EH (cell line): ENCODE results near the gene NUDT6.

ENCODE experiments used
- DNase-seq: peaks from one replicate; pipeline ENCODE4 v3.0.0-alpha.2; 2015; ENCODE audit warnings: low read depth

Gene NUDT6

GRCh38 chr4:122914292-122914904, 8.0 kb downstream of the NUDT6 start:
- DNase-seq = peak; percentile 66

GRCh38 chr4:122912810-122913575, 9.4 kb downstream of the NUDT6 start:
- no peak for DNase-seq

- DNase-seq = no peak
These were observed 10.8 kb downstream of the NUDT6 start for GRCh38 chr4:122911588-122911987.

GRCh38 chr4:122909683-122910082, 12.7 kb downstream of the NUDT6 start:
- DNase-seq = no peak

GRCh38 chr4:122908223-122908622, 14.2 kb downstream of the NUDT6 start:
- DNase-seq = no peak

GRCh38 chr4:122906859-122907305, 15.5 kb downstream of the NUDT6 start:
- no peak for DNase-seq

- no peak for DNase-seq
These were observed 18.6 kb downstream of the NUDT6 start for GRCh38 chr4:122903766-122904288.

- DNase-seq = no peak
These were observed 21.0 kb downstream of the NUDT6 start for GRCh38 chr4:122901247-122902010.

GRCh38 chr4:122900314-122900713, 22.1 kb downstream of the NUDT6 start:
- no peak for DNase-seq

GRCh38 chr4:122899682-122900081, 22.7 kb downstream of the NUDT6 start:
- DNase-seq = no peak

GRCh38 chr4:122898370-122899150, 23.8 kb downstream of the NUDT6 start:
- peak; percentile 95 for DNase-seq

- no peak for DNase-seq
These were observed 26.1 kb downstream of the NUDT6 start for GRCh38 chr4:122896270-122896669.

- DNase-seq = no peak
These were observed 26.9 kb downstream of the NUDT6 start for GRCh38 chr4:122895336-122895995.

GRCh38 chr4:122894827-122895226, 27.6 kb downstream of the NUDT6 start:
- DNase-seq = no peak

GRCh38 chr4:122890147-122890795, 32.1 kb downstream of the NUDT6 start:
- DNase-seq = peak; percentile 53

GRCh38 chr4:122889726-122890125, 32.7 kb downstream of the NUDT6 start:
- no peak for DNase-seq

GRCh38 chr4:122884499-122884898, 37.9 kb downstream of the NUDT6 start:
- DNase-seq = no peak

GRCh38 chr4:122882857-122883735, 39.3 kb downstream of the NUDT6 start:
- no peak for DNase-seq

GRCh38 chr4:122879001-122879400, 43.4 kb downstream of the NUDT6 start:
- peak; percentile 70 for DNase-seq

- peak; percentile 60 for DNase-seq
These were observed 45.9 kb downstream of the NUDT6 start for GRCh38 chr4:122876456-122876855.
